Neutrophil (primary cell): ENCODE data around the gene IMPG2.

Source experiments
- H3K27ac ChIP-seq: fragments of 200-600 bp; sonication (generic); 2 replicates; pipeline ENCODE4 v1.5.1; 2016; ENCODE audit warnings: mild to moderate bottlenecking, moderate library complexity
- H3K27me3 ChIP-seq: fragments of 200-600 bp; sonication (generic); 2 replicates; pipeline ENCODE4 v1.6.0; 2016; ENCODE audit warnings: mild to moderate bottlenecking
- H3K36me3 ChIP-seq: fragments of 200-600 bp; sonication (generic); 2 replicates; pipeline ENCODE4 v1.5.1; 2017
- H3K4me1 ChIP-seq, 2 experiments: fragments of 200-600 bp in 1 of 2; sonication (generic) in 1 of 2; 1 replicate in 1 of 2; 2 replicates in 1 of 2; pipeline versions ENCODE4 v1.5.1 to v1.6.1; 2013 to 2016; ENCODE audit warnings: low read depth in 1 of 2, low read length in 1 of 2, mild to moderate bottlenecking in 1 of 2, moderate library complexity in 1 of 2; ENCODE audit not compliant: control insufficient read depth in 1 of 2, insufficient read depth in 1 of 2
- H3K4me3 ChIP-seq, 2 experiments: fragments of 200-600 bp in 1 of 2; sonication (generic) in 1 of 2; 1 replicate in 1 of 2; 2 replicates in 1 of 2; pipeline ENCODE4 v1.5.1; 2013 to 2016; ENCODE audit warnings: low read depth in 1 of 2, low read length in 1 of 2, mild to moderate bottlenecking in 1 of 2, moderate library complexity in 1 of 2
- H3K9me3 ChIP-seq: fragments of 200-600 bp; sonication (generic); 2 replicates; pipeline ENCODE4 v1.5.1; 2016
- CTCF ChIP-seq: fragments of 200-600 bp; sonication (generic); IDR thresholded peaks from 2 replicates; pipeline ENCODE4 v1.5.1; 2016; ENCODE audit warnings: antibody characterized with exemption

The IMPG2 gene

GRCh38 chr3:101200461-101200860 lies 119.9 kb downstream of the IMPG2 start:
- Histone ChIP-seq H3K36me3 (no peaks in the 10 kb centered on the region), H3K4me1 (no peaks in the 10 kb centered on the region), H3K4me3 (no peak overlapping the region), H3K27me3 (no peaks in the 10 kb centered on the region), H3K9me3 (no peaks in the 10 kb centered on the region), H3K27ac (no peak overlapping the region)
- TF ChIP-seq CTCF = no peak

- no peak overlapping the region for H3K4me3 ChIP-seq
- H3K9me3 ChIP-seq = no peaks in the 10 kb centered on the region
- TF ChIP-seq CTCF = no peak
- no peaks in the 10 kb centered on the region for H3K4me1 ChIP-seq
- H3K36me3 ChIP-seq = no peaks in the 10 kb centered on the region
- no peaks in the 10 kb centered on the region for H3K27me3 ChIP-seq
- H3K27ac ChIP-seq = no peak overlapping the region
Measured at GRCh38 chr3:101195951-101196713, 124.2 kb downstream of the IMPG2 start.

GRCh38 chr3:101194392-101194791 lies 126.0 kb downstream of the IMPG2 start:
- H3K9me3 ChIP-seq = no peaks in the 10 kb centered on the region
- H3K36me3 ChIP-seq = no peaks in the 10 kb centered on the region
- no peak for TF ChIP-seq CTCF
- no peak overlapping the region for H3K27ac ChIP-seq
- H3K4me1 ChIP-seq = no peaks in the 10 kb centered on the region
- H3K27me3 ChIP-seq = no peaks in the 10 kb centered on the region
- no peak overlapping the region for H3K4me3 ChIP-seq

- TF ChIP-seq CTCF = no peak
- H3K27ac ChIP-seq = no peak overlapping the region
- no peak overlapping the region for H3K4me3 ChIP-seq
- no peaks in the 10 kb centered on the region for H3K4me1 ChIP-seq
- no peaks in the 10 kb centered on the region for H3K27me3 ChIP-seq
- no peaks in the 10 kb centered on the region for H3K36me3 ChIP-seq
- no peaks in the 10 kb centered on the region for H3K9me3 ChIP-seq
Measured at GRCh38 chr3:101193957-101194356, 126.4 kb downstream of the IMPG2 start.

GRCh38 chr3:101189796-101190195 lies 130.6 kb downstream of the IMPG2 start:
- Histone ChIP-seq H3K27me3 (no peaks in the 10 kb centered on the region), H3K4me3 (no peak overlapping the region), H3K4me1 (no peaks in the 10 kb centered on the region), H3K9me3 (no peaks in the 10 kb centered on the region), H3K36me3 (no peaks in the 10 kb centered on the region), H3K27ac (no peak overlapping the region)
- TF ChIP-seq CTCF = no peak
